ENCODE measurements around the gene TOE1.

DNA sequence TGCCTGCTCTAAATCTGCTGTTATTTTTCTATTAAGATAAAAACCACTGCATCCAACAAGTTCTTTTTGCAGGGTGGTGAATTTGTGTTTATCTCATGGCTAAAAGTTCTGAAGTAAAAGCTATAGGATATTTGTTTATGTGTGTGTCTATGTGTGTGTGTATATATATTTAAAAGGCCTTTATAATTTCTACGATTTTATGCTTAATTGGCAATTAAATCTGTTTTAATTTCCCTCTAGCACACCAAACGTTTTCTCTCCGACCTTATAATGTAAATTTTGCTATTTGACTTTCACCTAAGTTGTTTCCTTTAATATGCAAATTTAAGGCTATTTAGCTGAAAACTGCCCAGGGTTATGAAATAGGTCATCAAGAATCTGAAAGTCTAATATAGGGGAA lies 33.1 kb upstream of the TOE1 start:
- TF ChIP-seq CTCF (conservative IDR thresholded peaks at IDR 0.05 in 1 of 2, IDR thresholded peaks at IDR 0.05 in 1 of 2; ENCODE audit: low read depth in 1 of 2, low read length in 2 of 2) (no peak), EZH2 (IDR thresholded peaks at IDR 0.05; ENCODE audit: low read length, missing control alignments) (no peak)
